NCI-H146 treated with DMSO at 0.1 percent for 48 hours (cell line): Measurements from ENCODE around the gene TRIM71.
"Not testable (repeated sequence)": the region's sequence is repeated elsewhere in the genome, so short reads cannot be mapped to it uniquely, and the experiment has no call there.

ENCODE experiments used
- DNase-seq: peaks from one replicate; lab custom pipeline; 2025; ENCODE audit not compliant: unreplicated experiment; lab: John Stamatoyannopoulos, UW

Gene TRIM71

GRCh38 chr3:32842531-32842931 lies 24.7 kb downstream of the TRIM71 start:
- DNase-seq: no peak

- DNase-seq: no peak
Measured at GRCh38 chr3:32842987-32843386, 25.2 kb downstream of the TRIM71 start.

- no peak for DNase-seq
Measured at GRCh38 chr3:32843510-32844321, 25.9 kb downstream of the TRIM71 start.

- DNase-seq: no peak
Measured at GRCh38 chr3:32844322-32844654, 26.5 kb downstream of the TRIM71 start.

- DNase-seq: no peak
Measured at GRCh38 chr3:32844914-32845313, 27.1 kb downstream of the TRIM71 start.

- DNase-seq: not testable (repeated sequence)
Measured at GRCh38 chr3:32845546-32845945, 27.7 kb downstream of the TRIM71 start.

- DNase-seq: not testable (repeated sequence)
Measured at GRCh38 chr3:32847045-32847444, 29.2 kb downstream of the TRIM71 start.

GRCh38 chr3:32847528-32847927 lies 29.7 kb downstream of the TRIM71 start:
- no peak for DNase-seq

GRCh38 chr3:32848215-32848614 lies 30.4 kb downstream of the TRIM71 start:
- no peak for DNase-seq

GRCh38 chr3:32849046-32849445 lies 31.2 kb downstream of the TRIM71 start:
- DNase-seq: no peak

GRCh38 chr3:32850226-32850625 lies 32.4 kb downstream of the TRIM71 start:
- no peak for DNase-seq

- DNase-seq: no peak
Measured at GRCh38 chr3:32850636-32851035, 32.8 kb downstream of the TRIM71 start.

- DNase-seq: no peak
Measured at GRCh38 chr3:32852146-32852545, 34.3 kb downstream of the TRIM71 start.

GRCh38 chr3:32855350-32855953 lies 37.7 kb downstream of the TRIM71 start:
- no peak for DNase-seq

- DNase-seq: no peak
Measured at GRCh38 chr3:32856355-32856889, 38.6 kb downstream of the TRIM71 start.

- no peak for DNase-seq
Measured at GRCh38 chr3:32856901-32857507, 39.2 kb downstream of the TRIM71 start.

GRCh38 chr3:32857921-32858320 lies 40.1 kb downstream of the TRIM71 start:
- DNase-seq: no peak

GRCh38 chr3:32859604-32860237 lies 41.9 kb downstream of the TRIM71 start:
- no peak for DNase-seq

- DNase-seq: no peak
Measured at GRCh38 chr3:32860499-32860898, 42.7 kb downstream of the TRIM71 start.

GRCh38 chr3:32861681-32862080 lies 43.9 kb downstream of the TRIM71 start:
- no peak for DNase-seq

GRCh38 chr3:32862247-32862935 lies 44.6 kb downstream of the TRIM71 start:
- peak; percentile 48 for DNase-seq
